HepG2 (cell line): ENCODE results near the gene CEBPB. TPM values are rescaled to one million over a fixed set of nuclear protein-coding genes. Genes with fewer than 3 reads are reported as not detected.

Experiments used
- BCLAF1 ChIP-seq: fragments of 450-650 bp; IDR thresholded peaks from 2 replicates; pipeline ENCODE4 v1.6.1; 2017; ENCODE audit warnings: mild to moderate bottlenecking
- CBX1 ChIP-seq: IDR thresholded peaks from one replicate; pipeline ENCODE4 v1.6.1; 2016; ENCODE audit warnings: antibody characterized with exemption, low read depth
- ERF ChIP-seq: IDR thresholded peaks from 2 replicates; pipeline ENCODE4 v1.6.1; 2018; ENCODE audit warnings: missing biosample characterization, missing genetic modification reagents
- GATA4 ChIP-seq: sonication (generic); IDR thresholded peaks from 2 replicates; pipeline ENCODE4 v1.6.1; 2016; ENCODE audit warnings: antibody characterized with exemption, low read depth, borderline replicate concordance
- IKZF4 ChIP-seq: sonication (generic); formaldehyde crosslinking; IDR thresholded peaks from 2 replicates; pipeline ENCODE4 v1.5.1; 2020; ENCODE audit warnings: borderline replicate concordance, mild to moderate bottlenecking, low read depth, missing genetic modification reagents; ENCODE audit errors: not compliant biosample characterization
- JUND ChIP-seq: sonication (generic); formaldehyde crosslinking; IDR thresholded peaks from 2 replicates; pipeline ENCODE4 v1.8.0; 2022; ENCODE audit warnings: mild to moderate bottlenecking, missing genetic modification reagents
- PPARG ChIP-seq: conservative IDR thresholded peaks from 2 replicates; pipeline ENCODE4 v1.6.1; 2016; ENCODE audit warnings: missing biosample characterization, missing genetic modification reagents
- TBX2 ChIP-seq: sonication (generic); formaldehyde crosslinking; IDR thresholded peaks from 2 replicates; pipeline ENCODE4 v1.5.0; 2020; ENCODE audit warnings: missing genetic modification reagents, mild to moderate bottlenecking, borderline replicate concordance
- UBTF ChIP-seq: sonication (generic); formaldehyde crosslinking; IDR thresholded peaks from 2 replicates; pipeline ENCODE4 v1.4.0; 2020; ENCODE audit warnings: mild to moderate bottlenecking, missing genetic modification reagents
- ZBTB46 ChIP-seq: sonication (generic); formaldehyde crosslinking; IDR thresholded peaks from 2 replicates; pipeline ENCODE4 v1.4.0; 2020; ENCODE audit warnings: mild to moderate bottlenecking, missing genetic modification reagents, borderline replicate concordance
- ZNF101 ChIP-seq: sonication (generic); formaldehyde crosslinking; IDR thresholded peaks from 2 replicates; pipeline ENCODE4 v1.4.0; 2020; ENCODE audit warnings: mild to moderate bottlenecking, low read depth, missing genetic modification reagents, borderline replicate concordance
- ZNF546 ChIP-seq: sonication (generic); formaldehyde crosslinking; conservative IDR thresholded peaks from 2 replicates; pipeline ENCODE4 v1.8.1; 2023; ENCODE audit warnings: mild to moderate bottlenecking, missing genetic modification reagents
- ZNF616 ChIP-seq: sonication (generic); formaldehyde crosslinking; IDR thresholded peaks from 2 replicates; pipeline ENCODE4 v1.5.0; 2020; ENCODE audit warnings: low read depth, mild to moderate bottlenecking, missing genetic modification reagents
- ZNF646 ChIP-seq: sonication (generic); formaldehyde crosslinking; IDR thresholded peaks from 2 replicates; pipeline ENCODE4 v1.9.0; 2021; ENCODE audit warnings: mild to moderate bottlenecking, missing genetic modification reagents
- ZNF75D ChIP-seq: sonication (generic); formaldehyde crosslinking; IDR thresholded peaks from 2 replicates; pipeline ENCODE4 v1.8.1; 2023; ENCODE audit warnings: missing genetic modification reagents, mild to moderate bottlenecking, borderline replicate concordance
- polyA plus RNA-seq, 8 experiments: library from polyadenylated mRNA; depleted of rRNA in 3 of 8; stranded (reverse) in 7 of 8; unstranded in 1 of 8; fragments of >200 nt; fragmentation: Illumina TruSeq in 4 of 8; extraction: Trizol in 4 of 8; gene quantifications; 2 replicates each; pipeline versions ENCODE4 v1.2.1 to v1.2.3, GENCODE V29; 2011 to 2016; ENCODE audit warnings: low read depth in 4 of 8, missing spikeins in 1 of 8, mixed read lengths in 1 of 8; ENCODE audit not compliant: insufficient read depth in 1 of 8
- total RNA-seq, 5 experiments: library from RNA; depleted of rRNA; stranded (reverse); fragments of >200 nt; fragmentation: Illumina TruSeq; extraction: Trizol; gene quantifications; 2 replicates each; pipeline ENCODE4 v1.2.3, GENCODE V29; 2016; ENCODE audit warnings: low read depth in 1 of 5

The CEBPB gene
- total and polyA plus RNA-seq, 2 of the 13 experiments (the other 11 are each of a cell fraction or from before 2014, with no cell fraction given) = 18.5 to 28.2 TPM

GRCh38 chr20:50193199-50193835 lies 2.7 kb downstream of the CEBPB start (continued):
- TF ChIP-seq ZNF546 (CRISPR knock-in tag) (no peak; the same call in 1 of the 2 replicates), ZBTB46 (no peak), GATA4 (no peak; the same call in 1 of the 2 replicates), TBX2 (CRISPR knock-in tag) (peak; percentile 47), JUND (CRISPR knock-in tag) (peak; percentile 52; the same call in 1 of the 2 replicates), BCLAF1 (no peak), ERF (no peak), ZNF646 (CRISPR knock-in tag) (peak; percentile 63; the same call in 1 of the 2 replicates), ZNF101 (CRISPR knock-in tag) (no peak), ZNF75D (no peak), UBTF (CRISPR knock-in tag) (peak; percentile 32; the same call in 1 of the 2 replicates), CBX1 (no peak), PPARG (CRISPR knock-in tag) (no peak), ZNF616 (CRISPR knock-in tag) (no peak), IKZF4 (CRISPR knock-in tag) (no peak)
